ENCODE results near the gene KCNH8.
A peak's percentile ranks its signal among the peaks of the same experiment; 100 is the strongest.

DNA sequence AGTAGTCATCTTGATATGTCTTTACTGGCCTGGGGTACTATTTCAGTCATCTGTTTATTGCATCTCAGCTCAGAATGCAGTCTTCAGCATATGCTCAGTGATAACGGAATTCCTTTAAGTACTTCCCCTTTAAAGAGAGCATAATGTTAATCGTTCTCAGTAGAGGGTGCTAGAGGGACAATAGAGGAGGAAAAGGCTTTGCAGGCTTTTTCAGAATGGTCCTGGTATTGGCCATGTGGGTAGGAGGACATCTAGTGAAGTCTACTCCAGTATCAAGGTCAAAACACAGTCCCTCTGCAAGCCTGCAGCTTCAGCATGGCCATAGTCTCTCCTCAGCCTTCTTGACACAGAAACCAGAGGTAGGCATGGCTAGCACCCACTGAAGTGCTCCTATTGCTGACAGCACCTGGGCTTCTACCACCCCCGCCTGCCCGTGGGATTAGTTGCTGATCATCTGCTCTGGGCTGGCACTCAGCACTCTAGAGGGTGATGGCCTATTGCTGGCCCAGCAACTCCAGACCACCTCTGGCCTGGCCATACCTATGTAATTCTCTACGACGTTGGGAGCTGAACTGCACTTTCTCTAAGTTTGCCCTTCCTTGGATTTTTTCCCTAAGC lies 65.4 kb downstream of the KCNH8 start:
- TF ChIP-seq EZH2 (IDR thresholded peaks at IDR 0.05; ENCODE audit: borderline replicate concordance, control insufficient read depth, low read depth, low read length) (no peak), E2F4 (IDR thresholded peaks at IDR 0.05; ENCODE audit: low read depth, low read length) (no peak), RAD51 (IDR thresholded peaks at IDR 0.05) (no peak), YBX1 (IDR thresholded peaks at IDR 0.05) (no peak), CHD2 (IDR thresholded peaks at IDR 0.05; ENCODE audit: borderline replicate concordance, low read depth, low read length) (no peak), TCF12 (IDR thresholded peaks at IDR 0.05; ENCODE audit: low read depth, low read length) (no peak), CBFB (IDR thresholded peaks at IDR 0.05; ENCODE audit: low read depth) (no peak), EED (IDR thresholded peaks at IDR 0.05; ENCODE audit: low read depth) (no peak), POLR2A (IDR thresholded peaks at IDR 0.05; ENCODE audit: low read depth, low read length) (no peak)
- TF ChIP-seq, protein P1, sequence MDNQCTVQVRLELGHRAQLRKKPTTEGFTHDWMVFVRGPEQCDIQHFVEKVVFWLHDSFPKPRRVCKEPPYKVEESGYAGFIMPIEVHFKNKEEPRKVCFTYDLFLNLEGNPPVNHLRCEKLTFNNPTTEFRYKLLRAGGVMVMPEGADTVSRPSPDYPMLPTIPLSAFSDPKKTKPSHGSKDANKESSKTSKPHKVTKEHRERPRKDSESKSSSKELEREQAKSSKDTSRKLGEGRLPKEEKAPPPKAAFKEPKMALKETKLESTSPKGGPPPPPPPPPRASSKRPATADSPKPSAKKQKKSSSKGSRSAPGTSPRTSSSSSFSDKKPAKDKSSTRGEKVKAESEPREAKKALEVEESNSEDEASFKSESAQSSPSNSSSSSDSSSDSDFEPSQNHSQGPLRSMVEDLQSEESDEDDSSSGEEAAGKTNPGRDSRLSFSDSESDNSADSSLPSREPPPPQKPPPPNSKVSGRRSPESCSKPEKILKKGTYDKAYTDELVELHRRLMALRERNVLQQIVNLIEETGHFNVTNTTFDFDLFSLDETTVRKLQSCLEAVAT (IDR thresholded peaks at IDR 0.05), result no peak
- TF ChIP-seq, protein P2, sequence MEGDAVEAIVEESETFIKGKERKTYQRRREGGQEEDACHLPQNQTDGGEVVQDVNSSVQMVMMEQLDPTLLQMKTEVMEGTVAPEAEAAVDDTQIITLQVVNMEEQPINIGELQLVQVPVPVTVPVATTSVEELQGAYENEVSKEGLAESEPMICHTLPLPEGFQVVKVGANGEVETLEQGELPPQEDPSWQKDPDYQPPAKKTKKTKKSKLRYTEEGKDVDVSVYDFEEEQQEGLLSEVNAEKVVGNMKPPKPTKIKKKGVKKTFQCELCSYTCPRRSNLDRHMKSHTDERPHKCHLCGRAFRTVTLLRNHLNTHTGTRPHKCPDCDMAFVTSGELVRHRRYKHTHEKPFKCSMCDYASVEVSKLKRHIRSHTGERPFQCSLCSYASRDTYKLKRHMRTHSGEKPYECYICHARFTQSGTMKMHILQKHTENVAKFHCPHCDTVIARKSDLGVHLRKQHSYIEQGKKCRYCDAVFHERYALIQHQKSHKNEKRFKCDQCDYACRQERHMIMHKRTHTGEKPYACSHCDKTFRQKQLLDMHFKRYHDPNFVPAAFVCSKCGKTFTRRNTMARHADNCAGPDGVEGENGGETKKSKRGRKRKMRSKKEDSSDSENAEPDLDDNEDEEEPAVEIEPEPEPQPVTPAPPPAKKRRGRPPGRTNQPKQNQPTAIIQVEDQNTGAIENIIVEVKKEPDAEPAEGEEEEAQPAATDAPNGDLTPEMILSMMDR (IDR thresholded peaks at IDR 0.05 in 2 of 3, conservative IDR thresholded peaks at IDR 0.05 in 1 of 3; ENCODE audit: control insufficient read depth in 2 of 3, extremely low read depth in 1 of 3, insufficient read depth in 1 of 3, low read depth in 3 of 3, low read length in 3 of 3), result peak; percentile 24 to 35 (median 26); a peak in 3 of 6 replicates
